CD4-positive, alpha-beta T cell treated with Interleukin-17A for 4 hours (primary cell): Measurements from ENCODE around the gene DDAH1.
A peak's percentile ranks its signal among the peaks of the same experiment; 100 is the strongest.

ENCODE experiments used
- DNase-seq: peaks from one replicate; pipeline ENCODE4 v3.0.0-alpha.2; 2020; ENCODE audit warnings: mixed read lengths

Gene DDAH1

DNA sequence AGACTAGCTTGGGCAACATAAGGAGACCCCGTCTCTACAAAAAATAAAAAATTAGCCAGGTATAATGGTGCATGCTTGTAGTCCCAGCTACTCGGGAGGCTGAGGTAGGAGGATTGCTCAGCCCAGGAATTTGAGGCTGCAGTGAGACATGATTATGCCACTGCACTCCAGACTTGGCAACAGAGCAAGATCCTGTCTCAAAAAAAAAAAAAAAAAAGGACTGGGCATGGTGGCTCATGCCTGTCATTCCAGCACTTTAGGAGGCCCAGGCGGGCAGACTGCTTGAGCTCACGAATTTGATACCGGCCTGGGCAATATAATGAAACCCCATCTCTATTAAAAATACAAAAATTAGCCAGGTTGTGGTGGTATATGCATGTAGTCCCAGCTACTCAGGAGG lies 141.2 kb downstream of the DDAH1 start:
- DNase-seq: no peak

- DNase-seq: no peak
Observed at GRCh38 chr1:85322655-85323054, 142.3 kb downstream of the DDAH1 start.

DNA sequence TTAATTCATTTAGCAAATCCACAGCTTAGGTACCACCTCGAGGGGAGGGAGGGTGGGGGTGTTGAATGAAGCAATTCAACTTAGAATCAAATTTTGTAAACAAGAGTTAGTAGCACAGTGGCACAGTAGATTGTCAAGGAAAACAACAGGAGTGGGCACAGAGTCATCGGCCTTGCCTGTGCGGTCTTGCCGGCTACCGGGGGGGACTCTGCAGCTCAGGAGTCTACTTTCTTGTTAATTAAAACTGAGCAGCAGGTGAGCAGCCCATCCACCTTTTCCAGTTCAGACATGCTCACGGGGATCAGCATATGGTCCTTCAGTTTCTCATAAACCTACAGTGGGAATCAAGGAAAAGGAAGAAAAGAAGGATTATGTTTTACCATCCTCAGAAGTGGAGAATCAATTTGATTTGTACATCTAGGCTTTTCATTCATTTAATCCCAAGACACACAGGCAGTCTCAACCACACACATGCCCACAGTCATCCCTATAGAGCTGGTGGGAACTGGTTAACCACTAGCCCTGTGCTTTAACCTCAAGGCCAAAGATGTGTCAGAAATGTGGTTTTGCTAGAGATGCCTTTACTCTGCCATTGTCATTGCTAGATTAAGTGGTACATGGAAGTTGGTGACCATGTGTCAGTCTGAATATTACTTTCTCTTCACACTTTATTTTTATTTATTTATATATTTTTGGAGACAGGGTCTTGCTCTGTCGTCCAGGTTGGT lies 143.6 kb downstream of the DDAH1 start:
- no peak for DNase-seq

GRCh38 chr1:85320371-85321131 lies 144.4 kb downstream of the DDAH1 start:
- no peak for DNase-seq

GRCh38 chr1:85319931-85320330 lies 145.0 kb downstream of the DDAH1 start:
- DNase-seq: no peak

DNA sequence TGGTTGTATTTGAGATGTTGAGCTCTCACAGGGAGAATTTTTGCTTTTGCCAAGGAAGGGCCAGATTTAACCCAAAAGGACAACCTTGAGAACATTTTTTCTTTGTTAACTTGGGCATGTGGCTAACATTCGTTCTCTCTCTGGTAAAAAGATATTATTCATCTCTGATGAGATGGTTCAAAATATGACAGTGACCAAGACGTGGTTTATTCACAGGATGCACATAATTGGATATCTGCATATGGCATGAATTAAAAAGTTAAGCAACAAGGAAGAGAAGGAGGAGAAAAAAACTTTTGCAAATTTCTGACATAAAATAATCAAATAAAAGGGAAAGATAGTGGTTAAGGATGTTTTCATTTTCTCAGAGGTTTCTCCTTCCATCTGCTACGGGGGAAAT lies 145.5 kb downstream of the DDAH1 start:
- DNase-seq: no peak

DNA sequence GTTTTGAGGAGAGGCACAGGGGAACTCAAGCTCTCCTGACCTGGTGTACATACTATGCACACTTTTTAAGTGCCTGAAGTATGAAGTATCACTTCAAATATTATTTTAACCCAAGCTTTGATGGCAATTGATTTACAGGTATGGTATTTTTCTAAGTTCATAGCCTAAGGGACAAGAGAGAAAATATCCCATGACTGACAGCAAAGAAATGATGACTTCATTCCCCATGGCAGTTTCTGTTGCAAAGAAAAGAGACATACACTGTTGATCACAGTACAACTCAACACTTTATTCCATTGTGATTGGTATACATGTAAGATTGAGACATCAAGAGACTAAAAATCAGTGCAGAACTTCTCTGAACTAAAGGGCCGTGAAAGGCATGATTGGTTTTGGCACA lies 146.7 kb downstream of the DDAH1 start:
- no peak for DNase-seq

GRCh38 chr1:85317560-85317959 lies 147.4 kb downstream of the DDAH1 start:
- DNase-seq: no peak

GRCh38 chr1:85316321-85316720 lies 148.6 kb downstream of the DDAH1 start:
- no peak for DNase-seq

- no peak for DNase-seq
Observed at GRCh38 chr1:85315789-85316188, 149.2 kb downstream of the DDAH1 start.

DNA sequence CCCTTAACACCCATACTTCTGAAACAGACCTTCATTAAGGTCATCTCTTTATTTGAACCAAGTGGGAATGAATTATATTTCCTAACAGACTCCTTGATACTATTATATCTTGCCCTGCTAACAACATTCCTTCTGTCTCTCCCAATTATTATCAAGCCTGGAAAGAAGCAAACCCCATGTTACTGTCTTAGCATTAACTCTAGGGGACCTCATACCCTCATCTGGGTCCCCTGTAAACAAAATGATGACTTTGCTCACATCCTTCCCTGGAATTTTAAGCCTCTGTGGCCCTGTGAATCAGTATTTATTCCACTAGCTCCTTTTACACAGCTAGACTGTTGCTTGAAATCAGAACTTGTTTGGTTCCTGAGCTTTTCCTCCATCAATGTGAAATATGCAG lies 150.2 kb downstream of the DDAH1 start:
- DNase-seq: no peak

DNA sequence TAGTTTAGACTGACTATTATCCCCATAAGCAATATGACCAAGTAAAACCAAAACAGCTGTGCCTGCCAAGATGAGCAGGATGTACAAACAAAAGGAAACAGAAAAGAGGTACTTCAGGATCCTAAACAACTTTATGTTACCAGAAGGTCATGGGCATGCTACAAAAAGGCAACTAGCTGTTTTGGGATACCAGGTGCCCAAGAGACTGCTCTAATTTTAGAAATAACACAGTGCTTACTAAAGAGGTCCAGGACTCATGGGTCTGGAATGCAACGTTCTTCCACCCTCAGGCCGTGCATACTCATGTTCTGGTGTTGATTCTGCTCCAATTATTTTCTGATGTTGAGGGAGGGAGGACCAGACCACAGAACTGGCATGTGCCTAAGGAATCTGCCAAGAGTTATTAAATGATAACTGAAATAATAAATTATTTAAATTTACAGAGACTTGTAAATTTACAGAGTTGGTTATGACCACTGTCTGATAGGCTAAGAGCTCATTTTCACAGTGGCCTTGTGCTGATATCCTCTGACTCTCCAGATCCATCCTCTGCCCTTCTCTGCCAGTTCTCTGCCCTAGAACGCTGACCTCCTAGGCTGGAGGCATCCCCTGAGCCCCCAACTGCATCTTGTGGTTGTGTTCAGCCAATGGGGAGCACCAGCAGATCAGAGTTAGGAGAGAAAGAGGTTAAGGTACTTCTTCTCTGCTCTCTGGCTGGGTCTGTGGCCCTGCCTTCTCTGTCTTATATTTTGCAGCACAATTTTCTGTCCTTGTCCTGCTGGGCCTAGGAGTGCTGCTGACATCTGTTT lies 150.9 kb downstream of the DDAH1 start:
- DNase-seq: no peak

DNA sequence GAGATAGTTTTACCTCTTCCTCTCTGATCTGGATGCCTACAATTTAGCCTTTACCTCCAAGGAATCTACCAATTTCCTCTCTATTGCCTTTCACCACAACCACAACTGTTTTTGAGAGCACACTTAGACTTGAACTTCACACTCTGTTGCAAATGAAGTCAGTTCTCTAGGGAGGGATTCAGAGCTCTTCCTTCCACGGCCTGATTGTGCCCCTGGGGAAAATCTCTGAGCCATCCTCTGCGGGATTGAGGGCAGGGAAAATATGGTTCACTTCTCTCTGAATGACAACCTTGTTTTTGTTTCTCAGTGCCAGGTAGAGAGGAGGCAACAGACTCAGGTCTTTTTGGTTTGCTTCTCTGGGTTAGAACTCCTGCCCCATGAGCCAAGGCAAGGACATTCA lies 153.1 kb downstream of the DDAH1 start:
- no peak for DNase-seq

DNA sequence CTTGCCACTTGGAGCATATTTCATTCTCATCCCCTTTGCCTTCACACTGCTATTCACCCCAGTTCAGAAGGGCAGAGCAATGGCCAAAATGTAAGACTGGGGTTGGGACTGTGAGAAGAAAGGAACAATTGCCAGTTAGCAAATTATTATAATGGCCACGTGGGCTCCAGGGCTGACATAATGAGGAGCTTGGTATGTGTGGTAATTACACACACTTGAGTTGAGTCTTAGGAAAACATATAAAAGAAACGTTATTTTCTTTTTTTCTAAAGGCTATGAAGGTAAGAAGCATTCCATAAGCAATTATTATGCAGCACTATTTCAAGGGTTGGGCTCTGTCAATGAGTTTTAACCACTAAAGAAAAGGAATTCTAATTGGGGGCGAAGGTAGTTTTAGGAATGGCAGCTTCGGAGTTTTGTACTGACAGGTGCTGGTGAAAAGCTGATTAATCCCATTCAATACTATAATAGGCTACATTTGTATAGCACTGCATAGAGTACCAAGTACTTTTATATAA lies 156.1 kb downstream of the DDAH1 start:
- no peak for DNase-seq

DNA sequence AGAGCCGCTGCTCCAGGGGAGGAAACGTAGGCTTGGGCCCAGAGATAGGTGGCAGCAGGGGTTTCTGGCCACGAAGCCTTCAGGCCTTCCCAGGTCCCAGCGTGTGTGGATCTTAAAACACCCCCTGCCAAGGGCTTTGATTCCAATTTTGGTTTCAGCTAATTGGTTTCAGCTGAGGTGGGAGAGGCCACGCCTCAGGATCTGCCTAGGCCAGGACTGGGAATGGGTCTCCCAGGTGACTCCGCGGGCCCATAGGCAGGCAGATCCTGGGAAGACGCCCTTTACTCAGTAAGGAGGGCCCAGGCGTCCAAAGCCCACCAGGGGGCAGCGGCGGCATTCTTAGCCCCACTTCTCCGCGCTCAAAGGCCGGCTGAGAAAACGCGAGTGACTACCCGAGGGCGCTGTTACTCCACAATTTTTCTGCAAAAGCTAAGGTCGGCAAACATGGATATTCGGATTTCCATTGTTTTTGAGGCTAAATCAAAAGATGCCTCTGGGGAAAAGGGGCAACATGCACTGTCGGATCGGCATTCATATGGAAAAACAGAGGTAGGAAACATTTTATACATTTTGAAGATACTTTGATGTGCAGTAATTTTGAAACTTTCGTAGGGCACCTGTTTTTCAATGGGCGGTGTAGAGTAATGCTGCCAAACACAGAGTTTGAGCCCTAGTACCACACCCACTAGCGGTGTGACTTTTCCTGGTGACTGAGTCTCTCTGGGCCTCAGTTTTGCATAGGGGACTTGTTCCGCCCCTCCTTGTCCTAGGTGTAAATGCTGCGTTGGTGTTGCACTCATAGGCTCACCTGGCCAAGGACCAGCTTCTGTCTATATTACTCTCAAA lies 156.7 kb downstream of the DDAH1 start:
- peak; percentile 69 for DNase-seq

GRCh38 chr1:85306236-85306635 lies 158.7 kb downstream of the DDAH1 start:
- DNase-seq: no peak

DNA sequence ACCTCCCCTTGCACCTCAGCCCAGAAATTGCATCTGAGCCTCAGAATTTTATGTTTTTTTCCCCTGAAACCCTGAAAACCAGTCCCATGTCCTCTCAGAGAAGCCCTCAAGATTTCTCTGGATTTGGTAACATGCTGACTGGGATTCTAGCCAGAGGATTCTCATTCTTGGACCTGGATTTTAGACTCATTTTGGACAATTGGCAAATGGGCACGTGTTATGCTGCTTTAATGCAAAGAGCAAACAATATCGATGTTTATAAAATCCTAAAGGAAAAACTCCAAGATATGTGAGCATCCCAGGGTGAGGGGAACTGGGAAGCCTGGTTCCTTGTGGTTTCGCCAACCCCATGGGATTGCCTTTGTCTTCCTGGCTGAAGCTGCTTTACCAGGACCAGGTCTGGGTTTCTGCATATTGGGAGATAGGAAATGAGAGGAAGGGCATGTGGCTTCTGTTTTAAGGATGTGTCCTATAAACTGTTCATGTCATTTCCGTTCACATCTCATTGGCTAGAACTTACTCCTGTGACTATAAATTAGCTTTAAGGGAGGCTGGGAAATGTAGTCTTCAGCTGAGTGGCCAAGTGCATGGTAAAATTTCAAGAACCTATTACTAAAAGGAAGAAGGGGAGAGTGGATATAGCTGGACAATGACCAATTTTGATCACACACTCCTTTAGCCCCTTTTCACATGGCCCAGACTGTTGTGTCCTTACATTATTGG lies 161.4 kb downstream of the DDAH1 start:
- DNase-seq: no peak

- no peak for DNase-seq
Observed at GRCh38 chr1:85300140-85300539, 164.8 kb downstream of the DDAH1 start.

GRCh38 chr1:85297855-85298629 lies 166.9 kb downstream of the DDAH1 start:
- peak; percentile 59 for DNase-seq

DNA sequence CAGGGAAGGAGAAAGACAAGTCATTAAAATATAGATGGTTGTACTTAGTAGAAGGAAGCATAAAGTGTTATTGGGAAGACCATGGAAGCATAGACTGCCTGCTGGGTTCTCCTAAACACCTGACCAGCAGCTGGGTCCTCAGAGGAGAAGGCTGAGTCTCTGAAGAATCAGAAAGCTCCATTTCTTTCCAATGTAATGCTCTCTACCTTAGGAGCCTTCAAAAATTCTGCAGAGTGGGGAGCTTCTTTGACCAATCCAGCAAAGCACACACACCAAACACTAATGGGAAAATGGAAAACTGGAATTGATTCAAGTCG lies 167.5 kb downstream of the DDAH1 start:
- DNase-seq: no peak

- DNase-seq: no peak
Observed at GRCh38 chr1:85296980-85297379, 168.0 kb downstream of the DDAH1 start.
